OCI-LY3 (cell line): ENCODE results near the gene PHTF1.

Source experiments
- H2AFZ ChIP-seq: fragments of 200-600, 300-600 bp; shearing (Covaris generic); 2 replicates; pipeline ENCODE4 v1.6.0; 2014; ENCODE audit warnings: antibody characterized with exemption, low read depth, low read length
- H3K27ac ChIP-seq: fragments of 200-600, 300-600 bp; sonication (generic); 2 replicates; pipeline ENCODE4 v1.5.1; 2014; ENCODE audit warnings: mild to moderate bottlenecking, low read length, moderate library complexity, mixed read lengths
- H3K27me3 ChIP-seq: fragments of 200-600, 300-600 bp; sonication (generic); 2 replicates; pipeline ENCODE4 v1.6.1; 2014; ENCODE audit warnings: low read depth, low read length, mixed read lengths
- H3K36me3 ChIP-seq: fragments of 200-600, 300-600 bp; sonication (generic); replicated peaks from 2 replicates; pipeline ENCODE3; 2014; ENCODE audit warnings: low read depth, low read length, mixed read lengths
- H3K4me1 ChIP-seq: fragments of 300-600, 200-600 bp; sonication (generic); 2 replicates; pipeline ENCODE4 v1.6.1; 2014; ENCODE audit warnings: low read length, mixed read lengths
- H3K4me2 ChIP-seq: fragments of 200-600, 300-600 bp; sonication (generic); 2 replicates; pipeline ENCODE4 v1.6.1; 2014; ENCODE audit warnings: low read length, mixed read lengths
- H3K4me3 ChIP-seq: fragments of 300-600, 200-600 bp; sonication (generic); 2 replicates; pipeline ENCODE4 v1.5.1; 2014; ENCODE audit warnings: antibody characterized with exemption, mild to moderate bottlenecking, low read length, moderate library complexity
- H3K79me2 ChIP-seq: fragments of 300-600, 200-600 bp; shearing (Covaris generic); 2 replicates; pipeline ENCODE4 v1.6.1; 2014; ENCODE audit warnings: mild to moderate bottlenecking, low read length, mixed read lengths
- H3K9ac ChIP-seq: fragments of 300-600, 200-600 bp; shearing (Covaris generic); 2 replicates; pipeline ENCODE4 v1.6.0; 2014; ENCODE audit warnings: mild to moderate bottlenecking, low read length, moderate library complexity
- H3K9me3 ChIP-seq: fragments of 200-600, 300-600 bp; shearing (Covaris generic); 2 replicates; pipeline ENCODE4 v1.6.1; 2014; ENCODE audit warnings: low read length, mixed read lengths; ENCODE audit not compliant: insufficient read depth
- H4K20me1 ChIP-seq: fragments of 200-600, 300-600 bp; sonication (generic); 2 replicates; pipeline ENCODE4 v1.6.1; 2016; ENCODE audit warnings: low read length, mixed read lengths; ENCODE audit not compliant: insufficient read depth
- EZH2phosphoT487 ChIP-seq: fragments of 200-600 bp; shearing (Covaris generic); IDR thresholded peaks from 2 replicates; pipeline ENCODE4 v1.6.1; 2018; ENCODE audit warnings: antibody characterized with exemption, mixed run types, low read depth
- TF ChIP-seq, protein P1 (sequence below): fragments of 200-600, 300-600 bp; sonication (generic); IDR thresholded peaks from 2 replicates; pipeline ENCODE4 v1.5.1; 2014; ENCODE audit warnings: antibody characterized with exemption, low read length, low read depth

Gene PHTF1

DNA sequence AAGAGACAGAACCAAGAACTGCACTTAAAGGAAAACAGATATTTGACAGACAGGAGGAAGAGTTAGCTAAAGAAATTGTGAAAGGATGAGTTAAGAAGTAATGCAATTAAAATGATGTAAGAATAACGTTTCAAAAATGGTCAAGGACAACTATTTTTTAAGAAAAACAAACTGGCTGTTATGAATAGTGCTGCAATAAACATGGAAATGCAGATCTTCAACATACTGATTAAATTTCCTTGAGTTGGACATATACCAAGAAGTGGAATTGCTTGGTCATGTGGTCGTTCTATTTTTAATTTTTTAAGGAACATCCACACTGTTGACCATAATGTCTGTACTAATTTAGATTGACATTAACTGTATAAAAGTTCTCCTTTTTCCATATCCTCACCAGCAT, 23.1 kb upstream of the PHTF1 start:
- H3K27ac ChIP-seq: no peak overlapping the region
- H3K9ac ChIP-seq: no peak overlapping the region
- H3K36me3 ChIP-seq: no peaks in the 10 kb centered on the region
- TF ChIP-seq, protein P1, sequence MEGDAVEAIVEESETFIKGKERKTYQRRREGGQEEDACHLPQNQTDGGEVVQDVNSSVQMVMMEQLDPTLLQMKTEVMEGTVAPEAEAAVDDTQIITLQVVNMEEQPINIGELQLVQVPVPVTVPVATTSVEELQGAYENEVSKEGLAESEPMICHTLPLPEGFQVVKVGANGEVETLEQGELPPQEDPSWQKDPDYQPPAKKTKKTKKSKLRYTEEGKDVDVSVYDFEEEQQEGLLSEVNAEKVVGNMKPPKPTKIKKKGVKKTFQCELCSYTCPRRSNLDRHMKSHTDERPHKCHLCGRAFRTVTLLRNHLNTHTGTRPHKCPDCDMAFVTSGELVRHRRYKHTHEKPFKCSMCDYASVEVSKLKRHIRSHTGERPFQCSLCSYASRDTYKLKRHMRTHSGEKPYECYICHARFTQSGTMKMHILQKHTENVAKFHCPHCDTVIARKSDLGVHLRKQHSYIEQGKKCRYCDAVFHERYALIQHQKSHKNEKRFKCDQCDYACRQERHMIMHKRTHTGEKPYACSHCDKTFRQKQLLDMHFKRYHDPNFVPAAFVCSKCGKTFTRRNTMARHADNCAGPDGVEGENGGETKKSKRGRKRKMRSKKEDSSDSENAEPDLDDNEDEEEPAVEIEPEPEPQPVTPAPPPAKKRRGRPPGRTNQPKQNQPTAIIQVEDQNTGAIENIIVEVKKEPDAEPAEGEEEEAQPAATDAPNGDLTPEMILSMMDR: no peak
- TF ChIP-seq EZH2phosphoT487: no peak
- no peak overlapping the region for H3K4me3 ChIP-seq
- H3K27me3 ChIP-seq: no peaks in the 10 kb centered on the region
- no peak overlapping the region for H2AFZ ChIP-seq
- peaks cover 29% of the 10 kb centered on the region for H3K4me1 ChIP-seq
- no peaks in the 10 kb centered on the region for H3K9me3 ChIP-seq
- peaks cover 18% of the 10 kb centered on the region; the same call in 1 of the 2 replicates for H4K20me1 ChIP-seq
- H3K79me2 ChIP-seq: peaks cover 76% of the 10 kb centered on the region
- H3K4me2 ChIP-seq: no peak overlapping the region

DNA sequence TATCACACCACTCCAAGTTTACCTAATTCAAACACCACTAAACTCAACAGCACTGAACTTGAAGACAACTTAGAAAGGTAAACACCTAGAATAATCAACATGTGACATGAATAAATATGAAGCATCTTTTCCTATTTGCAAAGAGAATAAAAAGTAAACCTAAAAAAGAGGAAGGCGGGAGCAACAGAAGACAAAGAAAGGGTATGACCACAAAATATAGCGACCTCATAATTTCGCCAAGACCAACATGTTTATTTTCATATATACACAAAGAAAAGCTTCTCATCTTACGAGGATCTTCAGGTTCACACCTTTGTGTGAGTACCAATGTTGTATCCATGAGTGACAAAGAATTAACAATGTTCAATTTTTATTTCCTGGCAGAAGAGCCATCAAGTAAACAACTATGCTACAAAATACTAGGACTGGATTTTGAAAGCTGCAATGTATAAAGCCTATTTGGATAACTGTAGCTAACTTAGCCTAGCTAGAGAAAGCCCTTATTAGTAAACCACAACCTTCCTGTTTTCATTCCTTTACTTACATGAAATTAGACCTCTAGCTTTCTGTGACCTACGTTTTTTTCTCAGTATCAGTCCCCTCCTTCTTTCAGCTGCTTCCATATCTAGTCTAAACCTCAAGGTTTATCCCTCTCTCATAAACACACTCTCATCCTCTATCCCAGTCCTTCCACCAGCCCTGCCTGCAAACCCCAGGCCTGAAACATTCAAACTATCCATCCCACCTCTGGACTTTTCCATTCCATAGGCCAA, 21.3 kb upstream of the PHTF1 start:
- no peak for TF ChIP-seq EZH2phosphoT487
- TF ChIP-seq, protein P1: no peak
- Histone ChIP-seq H3K79me2 (peaks cover 63% of the 10 kb centered on the region), H2AFZ (no peak overlapping the region), H3K27ac (no peak overlapping the region), H3K4me2 (no peak overlapping the region; the same call in 1 of the 2 replicates), H3K27me3 (no peaks in the 10 kb centered on the region), H3K4me3 (no peak overlapping the region), H3K36me3 (peaks cover 3% of the 10 kb centered on the region), H4K20me1 (peaks cover 18% of the 10 kb centered on the region; the same call in 1 of the 2 replicates), H3K9me3 (no peaks in the 10 kb centered on the region), H3K4me1 (peaks cover 29% of the 10 kb centered on the region), H3K9ac (no peak overlapping the region)

DNA sequence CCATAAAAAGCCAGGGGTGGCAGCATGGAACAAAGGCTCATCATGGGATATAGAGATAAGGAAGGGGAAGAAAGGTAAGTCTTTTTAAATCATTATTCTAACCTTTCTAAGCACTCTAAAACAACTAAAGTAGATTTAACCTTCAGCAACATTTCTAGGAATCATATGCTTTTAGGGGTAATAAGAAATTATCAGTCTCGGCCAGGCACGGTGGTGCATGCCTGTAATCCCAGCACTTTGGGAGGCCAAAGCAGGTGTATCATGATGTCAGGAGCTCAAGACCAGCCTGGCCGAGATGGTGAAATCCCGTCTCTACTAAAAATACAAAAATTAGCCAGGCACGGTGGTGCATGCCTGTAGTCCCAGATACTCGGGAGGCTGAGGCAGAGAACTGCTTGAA, 20.3 kb upstream of the PHTF1 start:
- Histone ChIP-seq H3K27ac (no peak overlapping the region), H3K9ac (no peak overlapping the region), H3K4me1 (peaks cover 29% of the 10 kb centered on the region), H3K4me2 (no peak overlapping the region), H2AFZ (no peak overlapping the region), H3K4me3 (no peak overlapping the region), H4K20me1 (peaks cover 18% of the 10 kb centered on the region; the same call in 1 of the 2 replicates), H3K79me2 (peaks cover 59% of the 10 kb centered on the region), H3K9me3 (no peaks in the 10 kb centered on the region), H3K36me3 (peaks cover 3% of the 10 kb centered on the region), H3K27me3 (no peaks in the 10 kb centered on the region)
- TF ChIP-seq, protein P1: no peak
- no peak for TF ChIP-seq EZH2phosphoT487

DNA sequence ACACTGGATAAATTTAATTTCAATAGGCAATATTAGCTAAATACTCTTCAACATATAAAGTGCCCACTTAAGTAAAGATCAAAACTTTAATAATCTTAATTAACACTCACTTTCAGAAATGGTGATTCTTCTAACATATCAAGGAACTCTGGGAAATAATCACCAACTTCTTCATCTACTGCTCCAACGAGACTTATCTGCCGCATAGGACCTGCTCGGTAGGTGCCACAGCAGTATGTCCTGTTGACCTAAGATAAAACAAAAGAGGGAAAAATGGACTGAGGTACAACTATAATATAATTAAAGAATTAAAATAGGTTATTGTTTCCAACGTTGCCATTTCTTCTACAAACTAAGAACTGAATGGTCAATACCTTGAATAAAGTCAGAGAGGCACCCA, 18.3 kb upstream of the PHTF1 start:
- Histone ChIP-seq H3K36me3 (peaks cover 3% of the 10 kb centered on the region), H3K79me2 (peaks cover 42% of the 10 kb centered on the region), H3K4me1 (peaks cover 12% of the 10 kb centered on the region), H3K4me2 (no peak overlapping the region), H3K9ac (no peak overlapping the region), H3K9me3 (no peaks in the 10 kb centered on the region), H3K27ac (no peak overlapping the region), H2AFZ (no peak overlapping the region), H3K4me3 (no peak overlapping the region), H3K27me3 (no peaks in the 10 kb centered on the region), H4K20me1 (peaks cover 13% of the 10 kb centered on the region; the same call in 1 of the 2 replicates)
- no peak for TF ChIP-seq EZH2phosphoT487
- TF ChIP-seq, protein P1: no peak
